Left ventricle myocardium inferior (tissue), 1 donor: ENCODE results near the gene CFAP92. TPM values are rescaled to one million over a fixed set of nuclear protein-coding genes. Genes with fewer than 3 reads are reported as not detected.
A peak's percentile ranks its signal among the peaks of the same experiment; 100 is the strongest.

Source experiments
- DNase-seq: peaks from one replicate; pipeline ENCODE4 v3.0.0-alpha.2; 2020
- H3K27ac ChIP-seq: fragments of 200-600 bp; replicated peaks from 2 replicates; pipeline ENCODE4 v1.8.0; 2021
- H3K27me3 ChIP-seq: fragments of 200-600 bp; 2 replicates; pipeline ENCODE4 v1.8.0; 2021; ENCODE audit warnings: low read depth
- H3K36me3 ChIP-seq: fragments of 200-600 bp; 2 replicates; pipeline ENCODE4 v1.8.0; 2021
- H3K4me1 ChIP-seq: fragments of 200-600 bp; 2 replicates; pipeline ENCODE4 v1.8.0; 2021
- H3K4me3 ChIP-seq: fragments of 200-600 bp; 2 replicates; pipeline ENCODE4 v1.8.0; 2021; ENCODE audit warnings: mild to moderate bottlenecking, moderate library complexity
- H3K9me3 ChIP-seq: fragments of 200-600 bp; replicated peaks from 2 replicates; pipeline ENCODE4 v1.8.0; 2021
- intact Hi-C: fragments of 100-400 bp; cut with micrococcal nuclease; formaldehyde crosslinking; loops from one replicate; pipeline ENCODE4 v1.11.0; 2022
- total RNA-seq: library from RNA; stranded (reverse); fragmentation: NEBNext Ultra II Directional; extraction: Animal tissue kit (Norgen Biotek cat#: 25700); gene quantifications from one replicate; pipeline ENCODE4 v1.2.1, GENCODE V29; 2021
- TF ChIP-seq, protein P1 (sequence below): fragments of 200-600 bp; IDR thresholded peaks from 2 replicates; pipeline ENCODE4 v1.8.0; 2021; ENCODE audit warnings: antibody characterized with exemption, mild to moderate bottlenecking, borderline replicate concordance
- donor health status: DM: no; HTN: yes; CAD: no; lungs with severe emphysema.

Gene CFAP92
- total RNA-seq, 1 donor from 2014 or later: 0.25 TPM

DNA sequence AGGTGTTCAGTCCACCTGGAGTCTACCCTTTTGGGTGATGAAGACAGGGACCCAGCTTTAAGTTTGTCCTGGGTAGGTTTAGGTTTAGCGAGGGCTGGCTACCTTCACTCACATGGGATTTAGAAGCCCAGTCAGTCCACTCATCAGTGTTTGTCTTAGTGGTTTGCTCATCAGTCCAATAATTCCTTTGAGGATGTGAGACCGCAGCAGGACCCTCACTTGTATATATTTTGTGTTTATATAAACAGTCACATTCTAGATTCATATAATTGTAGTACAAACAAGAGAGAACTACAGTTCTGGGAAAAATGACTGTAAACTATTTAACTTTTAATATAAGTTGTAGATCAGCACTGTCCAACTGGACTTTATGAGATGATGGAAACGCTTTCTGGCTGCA, 25.4 kb upstream of the CFAP92 start:
- DNase-seq: no peak
- no peaks in the 10 kb centered on the region for H3K27me3 ChIP-seq
- H3K4me3 ChIP-seq: no peak overlapping the region
- peak overlapping the region; percentile 92 for H3K27ac ChIP-seq
- H3K4me1 ChIP-seq: peaks cover 79% of the 10 kb centered on the region
- TF ChIP-seq, protein P1, sequence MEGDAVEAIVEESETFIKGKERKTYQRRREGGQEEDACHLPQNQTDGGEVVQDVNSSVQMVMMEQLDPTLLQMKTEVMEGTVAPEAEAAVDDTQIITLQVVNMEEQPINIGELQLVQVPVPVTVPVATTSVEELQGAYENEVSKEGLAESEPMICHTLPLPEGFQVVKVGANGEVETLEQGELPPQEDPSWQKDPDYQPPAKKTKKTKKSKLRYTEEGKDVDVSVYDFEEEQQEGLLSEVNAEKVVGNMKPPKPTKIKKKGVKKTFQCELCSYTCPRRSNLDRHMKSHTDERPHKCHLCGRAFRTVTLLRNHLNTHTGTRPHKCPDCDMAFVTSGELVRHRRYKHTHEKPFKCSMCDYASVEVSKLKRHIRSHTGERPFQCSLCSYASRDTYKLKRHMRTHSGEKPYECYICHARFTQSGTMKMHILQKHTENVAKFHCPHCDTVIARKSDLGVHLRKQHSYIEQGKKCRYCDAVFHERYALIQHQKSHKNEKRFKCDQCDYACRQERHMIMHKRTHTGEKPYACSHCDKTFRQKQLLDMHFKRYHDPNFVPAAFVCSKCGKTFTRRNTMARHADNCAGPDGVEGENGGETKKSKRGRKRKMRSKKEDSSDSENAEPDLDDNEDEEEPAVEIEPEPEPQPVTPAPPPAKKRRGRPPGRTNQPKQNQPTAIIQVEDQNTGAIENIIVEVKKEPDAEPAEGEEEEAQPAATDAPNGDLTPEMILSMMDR: no peak
- no peaks in the 10 kb centered on the region for H3K9me3 ChIP-seq
- no peaks in the 10 kb centered on the region for H3K36me3 ChIP-seq
- intact Hi-C loops: no loop called here

DNA sequence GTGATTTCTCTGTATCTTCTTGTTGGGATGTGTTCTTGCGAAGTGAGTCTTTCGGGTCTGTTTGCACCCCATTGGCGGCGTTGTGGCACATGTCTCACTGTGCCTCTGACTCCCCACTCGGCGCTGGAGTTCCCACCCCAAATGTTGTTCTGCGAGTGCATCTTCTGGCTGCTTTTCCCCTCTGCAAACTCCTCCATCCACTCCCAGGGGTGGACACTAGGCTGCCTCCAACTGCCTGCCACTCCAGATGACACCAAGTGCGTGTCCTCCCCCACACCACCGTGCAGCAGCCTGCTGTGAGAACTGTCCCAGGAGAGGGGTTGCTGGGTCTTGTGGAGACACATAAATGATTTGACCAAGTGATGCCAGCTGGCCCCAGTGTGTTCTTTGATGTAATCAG, 24.9 kb upstream of the CFAP92 start:
- intact Hi-C loops: no loop called here
- Histone ChIP-seq H3K9me3 (no peaks in the 10 kb centered on the region), H3K4me1 (peaks cover 79% of the 10 kb centered on the region), H3K4me3 (no peak overlapping the region), H3K27ac (peak overlapping the region; percentile 92), H3K36me3 (no peaks in the 10 kb centered on the region), H3K27me3 (no peaks in the 10 kb centered on the region)
- TF ChIP-seq, protein P1: no peak
- DNase-seq: no peak

DNA sequence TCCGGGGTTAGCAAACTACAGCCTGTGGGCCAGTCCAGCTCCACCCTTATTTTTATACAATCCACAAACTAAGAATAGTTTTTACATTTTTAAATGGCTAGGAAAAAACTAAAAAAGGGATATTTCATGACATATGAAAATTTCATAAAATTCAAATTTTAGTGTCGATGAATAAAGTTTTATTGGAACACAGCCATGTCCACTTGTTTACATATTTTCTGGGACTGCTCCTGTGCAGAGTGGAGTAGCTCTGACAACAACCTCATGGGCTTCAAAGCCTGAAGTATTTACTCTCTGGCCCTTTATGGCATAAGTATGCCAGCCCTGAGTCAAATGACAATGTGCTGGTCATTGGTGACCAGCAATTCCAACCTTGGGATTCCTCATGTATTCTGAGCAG, 24.4 kb upstream of the CFAP92 start:
- Histone ChIP-seq H3K27me3 (no peaks in the 10 kb centered on the region), H3K4me3 (no peak overlapping the region), H3K36me3 (no peaks in the 10 kb centered on the region), H3K9me3 (no peaks in the 10 kb centered on the region), H3K27ac (peak overlapping the region; percentile 92), H3K4me1 (peaks cover 79% of the 10 kb centered on the region)
- TF ChIP-seq, protein P1: no peak
- DNase-seq: no peak
- intact Hi-C loops: no loop called here

DNA sequence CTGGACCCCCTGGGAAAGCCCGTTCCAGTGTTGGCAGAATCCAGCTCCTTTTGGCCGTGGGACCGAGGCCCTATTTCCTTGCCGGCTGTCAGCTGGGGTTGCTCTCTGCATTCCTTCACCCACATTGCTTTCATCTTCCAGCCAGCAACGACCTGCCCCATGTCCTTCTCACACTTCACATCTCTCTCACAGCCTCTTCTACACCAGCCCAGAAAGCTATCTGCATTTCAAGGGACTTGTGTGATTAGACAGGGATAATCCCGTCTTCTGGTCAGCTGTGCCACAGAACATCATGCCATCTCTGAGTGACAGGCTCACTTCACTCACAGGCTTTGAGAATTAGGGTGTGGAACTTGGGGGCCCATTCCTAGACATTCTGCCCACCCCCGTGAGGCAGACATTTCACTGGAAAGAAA, 23.6 kb upstream of the CFAP92 start:
- Histone ChIP-seq H3K27me3 (no peaks in the 10 kb centered on the region), H3K4me1 (peaks cover 76% of the 10 kb centered on the region), H3K27ac (peak overlapping the region; percentile 92), H3K4me3 (no peak overlapping the region), H3K9me3 (no peaks in the 10 kb centered on the region), H3K36me3 (no peaks in the 10 kb centered on the region)
- DNase-seq: no peak
- intact Hi-C loops: no loop called here
- TF ChIP-seq, protein P1: no peak

DNA sequence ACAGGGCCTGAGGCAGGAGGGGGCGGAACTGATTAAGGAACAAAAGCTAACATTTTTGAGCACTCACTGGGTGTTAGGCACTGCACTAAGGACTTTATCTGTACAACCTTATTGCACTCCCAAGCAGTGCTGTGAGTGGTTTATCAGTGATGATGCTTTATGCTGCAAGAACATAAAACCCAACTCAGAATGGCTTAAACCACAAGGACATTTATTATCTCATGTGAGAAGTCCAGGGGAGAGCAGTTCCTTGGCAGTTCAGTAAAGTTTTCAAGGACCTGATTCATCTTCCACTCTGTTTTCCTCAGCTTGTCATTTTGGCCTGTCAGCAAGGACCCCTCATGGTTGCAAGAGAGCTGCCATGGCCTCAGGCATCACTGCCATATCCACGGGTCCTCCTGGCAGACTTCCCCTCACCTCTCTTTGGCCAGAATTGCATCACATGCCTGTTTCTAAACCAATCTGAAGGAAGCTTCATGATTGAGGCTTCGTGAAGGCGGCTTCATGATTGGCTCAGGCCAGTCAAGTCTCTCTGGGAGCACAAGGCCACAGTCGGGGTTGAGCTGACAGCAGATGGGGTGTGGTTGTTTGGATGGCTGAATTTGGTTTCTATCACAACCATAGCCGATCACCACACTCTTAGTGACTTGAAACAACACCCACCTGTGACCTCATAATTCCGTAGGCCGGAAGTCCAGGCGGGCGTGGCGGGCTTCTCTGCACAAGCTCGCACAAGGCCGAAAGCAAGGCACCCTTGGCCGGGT, 23.0 kb upstream of the CFAP92 start:
- H3K4me1 ChIP-seq: peaks cover 70% of the 10 kb centered on the region
- intact Hi-C loops: no loop called here
- no peaks in the 10 kb centered on the region for H3K36me3 ChIP-seq
- no peak overlapping the region for H3K4me3 ChIP-seq
- H3K9me3 ChIP-seq: no peaks in the 10 kb centered on the region
- peak overlapping the region; percentile 92 for H3K27ac ChIP-seq
- H3K27me3 ChIP-seq: no peaks in the 10 kb centered on the region
- TF ChIP-seq, protein P1: no peak
- DNase-seq: peak; percentile 76
